SK-N-SH (cell line): Measurements from ENCODE around the gene NEK2.

ENCODE experiments used
- ELF1 ChIP-seq: IDR thresholded peaks from 2 replicates; pipeline ENCODE4 v1.4.0; 2012
- EP300 ChIP-seq, 2 experiments: IDR thresholded peaks; 2 replicates each; pipeline versions ENCODE4 v1.4.0 to v1.6.1; 2012; ENCODE audit warnings: borderline replicate concordance in 1 of 2, low read depth in 1 of 2, low read length in 1 of 2
- NFIC ChIP-seq: IDR thresholded peaks from 2 replicates; pipeline ENCODE4 v1.4.0; 2012; ENCODE audit warnings: borderline replicate concordance
- NRF1 ChIP-seq: IDR thresholded peaks from 2 replicates; pipeline ENCODE4 v1.6.1; 2012; ENCODE audit warnings: low read depth, mild to moderate bottlenecking, low read length
- TAF1 ChIP-seq: IDR thresholded peaks from 2 replicates; pipeline ENCODE4 v1.6.1; 2012; ENCODE audit warnings: low read depth, mild to moderate bottlenecking, low read length, moderate library complexity, borderline replicate concordance
- YY1 ChIP-seq: IDR thresholded peaks from 2 replicates; pipeline ENCODE4 v1.4.0; 2012; ENCODE audit warnings: low read depth, mild to moderate bottlenecking
- TF ChIP-seq, protein P1 (sequence below): IDR thresholded peaks from 2 replicates; pipeline ENCODE4; 2012
- TF ChIP-seq, protein P2 (sequence below): IDR thresholded peaks from 2 replicates; pipeline ENCODE4 v1.6.1; 2012; ENCODE audit warnings: mild to moderate bottlenecking, low read depth, low read length, moderate library complexity
- TF ChIP-seq, protein P3 (sequence below): fragments of 200-600 bp; sonication (generic); IDR thresholded peaks from 2 replicates; pipeline ENCODE4 v1.6.1; 2017; ENCODE audit warnings: antibody characterized with exemption, mild to moderate bottlenecking, moderate library complexity

DNA sequence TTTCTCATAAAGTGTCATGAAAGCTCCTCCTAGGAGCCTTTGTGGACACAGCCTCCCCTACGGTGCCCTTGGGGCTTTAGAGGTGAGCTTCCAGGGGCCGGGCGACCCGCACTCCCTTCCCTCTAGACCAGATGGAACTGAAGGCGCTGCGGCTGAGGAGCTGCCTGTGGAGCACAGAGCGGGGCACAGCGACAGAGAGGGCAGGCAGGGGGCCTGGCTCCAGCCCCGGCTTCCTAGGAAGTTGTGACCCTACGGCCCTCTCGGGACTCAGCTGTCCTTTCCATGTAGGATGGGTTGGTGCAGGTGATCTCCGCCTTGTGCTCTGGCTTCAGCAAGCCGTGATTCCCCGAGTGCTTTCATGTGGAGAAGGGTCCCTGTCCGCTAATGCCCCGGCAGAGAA is 23.6 kb upstream of the NEK2 start:
- TF ChIP-seq, protein P1, sequence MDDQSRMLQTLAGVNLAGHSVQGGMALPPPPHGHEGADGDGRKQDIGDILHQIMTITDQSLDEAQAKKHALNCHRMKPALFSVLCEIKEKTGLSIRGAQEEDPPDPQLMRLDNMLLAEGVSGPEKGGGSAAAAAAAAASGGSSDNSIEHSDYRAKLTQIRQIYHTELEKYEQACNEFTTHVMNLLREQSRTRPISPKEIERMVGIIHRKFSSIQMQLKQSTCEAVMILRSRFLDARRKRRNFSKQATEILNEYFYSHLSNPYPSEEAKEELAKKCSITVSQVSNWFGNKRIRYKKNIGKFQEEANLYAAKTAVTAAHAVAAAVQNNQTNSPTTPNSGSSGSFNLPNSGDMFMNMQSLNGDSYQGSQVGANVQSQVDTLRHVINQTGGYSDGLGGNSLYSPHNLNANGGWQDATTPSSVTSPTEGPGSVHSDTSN: no peak
- TF ChIP-seq, protein P2, sequence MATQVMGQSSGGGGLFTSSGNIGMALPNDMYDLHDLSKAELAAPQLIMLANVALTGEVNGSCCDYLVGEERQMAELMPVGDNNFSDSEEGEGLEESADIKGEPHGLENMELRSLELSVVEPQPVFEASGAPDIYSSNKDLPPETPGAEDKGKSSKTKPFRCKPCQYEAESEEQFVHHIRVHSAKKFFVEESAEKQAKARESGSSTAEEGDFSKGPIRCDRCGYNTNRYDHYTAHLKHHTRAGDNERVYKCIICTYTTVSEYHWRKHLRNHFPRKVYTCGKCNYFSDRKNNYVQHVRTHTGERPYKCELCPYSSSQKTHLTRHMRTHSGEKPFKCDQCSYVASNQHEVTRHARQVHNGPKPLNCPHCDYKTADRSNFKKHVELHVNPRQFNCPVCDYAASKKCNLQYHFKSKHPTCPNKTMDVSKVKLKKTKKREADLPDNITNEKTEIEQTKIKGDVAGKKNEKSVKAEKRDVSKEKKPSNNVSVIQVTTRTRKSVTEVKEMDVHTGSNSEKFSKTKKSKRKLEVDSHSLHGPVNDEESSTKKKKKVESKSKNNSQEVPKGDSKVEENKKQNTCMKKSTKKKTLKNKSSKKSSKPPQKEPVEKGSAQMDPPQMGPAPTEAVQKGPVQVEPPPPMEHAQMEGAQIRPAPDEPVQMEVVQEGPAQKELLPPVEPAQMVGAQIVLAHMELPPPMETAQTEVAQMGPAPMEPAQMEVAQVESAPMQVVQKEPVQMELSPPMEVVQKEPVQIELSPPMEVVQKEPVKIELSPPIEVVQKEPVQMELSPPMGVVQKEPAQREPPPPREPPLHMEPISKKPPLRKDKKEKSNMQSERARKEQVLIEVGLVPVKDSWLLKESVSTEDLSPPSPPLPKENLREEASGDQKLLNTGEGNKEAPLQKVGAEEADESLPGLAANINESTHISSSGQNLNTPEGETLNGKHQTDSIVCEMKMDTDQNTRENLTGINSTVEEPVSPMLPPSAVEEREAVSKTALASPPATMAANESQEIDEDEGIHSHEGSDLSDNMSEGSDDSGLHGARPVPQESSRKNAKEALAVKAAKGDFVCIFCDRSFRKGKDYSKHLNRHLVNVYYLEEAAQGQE: no peak
- TF ChIP-seq, protein P3, sequence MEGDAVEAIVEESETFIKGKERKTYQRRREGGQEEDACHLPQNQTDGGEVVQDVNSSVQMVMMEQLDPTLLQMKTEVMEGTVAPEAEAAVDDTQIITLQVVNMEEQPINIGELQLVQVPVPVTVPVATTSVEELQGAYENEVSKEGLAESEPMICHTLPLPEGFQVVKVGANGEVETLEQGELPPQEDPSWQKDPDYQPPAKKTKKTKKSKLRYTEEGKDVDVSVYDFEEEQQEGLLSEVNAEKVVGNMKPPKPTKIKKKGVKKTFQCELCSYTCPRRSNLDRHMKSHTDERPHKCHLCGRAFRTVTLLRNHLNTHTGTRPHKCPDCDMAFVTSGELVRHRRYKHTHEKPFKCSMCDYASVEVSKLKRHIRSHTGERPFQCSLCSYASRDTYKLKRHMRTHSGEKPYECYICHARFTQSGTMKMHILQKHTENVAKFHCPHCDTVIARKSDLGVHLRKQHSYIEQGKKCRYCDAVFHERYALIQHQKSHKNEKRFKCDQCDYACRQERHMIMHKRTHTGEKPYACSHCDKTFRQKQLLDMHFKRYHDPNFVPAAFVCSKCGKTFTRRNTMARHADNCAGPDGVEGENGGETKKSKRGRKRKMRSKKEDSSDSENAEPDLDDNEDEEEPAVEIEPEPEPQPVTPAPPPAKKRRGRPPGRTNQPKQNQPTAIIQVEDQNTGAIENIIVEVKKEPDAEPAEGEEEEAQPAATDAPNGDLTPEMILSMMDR: no peak
- no peak for TF ChIP-seq NFIC
- TF ChIP-seq EP300 (IDR thresholded peaks at IDR 0.05; ENCODE audit: borderline replicate concordance in 1 of 2, low read depth in 1 of 2, low read length in 1 of 2): no peak
- no peak for TF ChIP-seq YY1
- no peak for TF ChIP-seq TAF1
- TF ChIP-seq NRF1: no peak
- no peak for TF ChIP-seq ELF1
